ENCODE data around the gene SLC25A41. TPM values are rescaled to one million over a fixed set of nuclear protein-coding genes. Genes with fewer than 3 reads are reported as not detected.

The SLC25A41 gene
- total and polyA plus RNA-seq, 2 of the 13 experiments (the other 11 are each of a cell fraction or from before 2014, with no cell fraction given), result 0.33 to 0.95 TPM

GRCh38 chr19:6424195-6424938, 9.2 kb downstream of the SLC25A41 start, which contains the start of gene KHSRP (continued):
- TF ChIP-seq JUN (CRISPR knock-in tag; IDR thresholded peaks at IDR 0.05) (no peak), MXI1 (IDR thresholded peaks at IDR 0.05; ENCODE audit: borderline replicate concordance, low read depth, low read length) (peak; percentile 55; the same call in 1 of the 3 replicates), SRSF1 (optimal IDR thresholded peaks at IDR 0.05; ENCODE audit: low read depth, low read length) (peak; percentile 48), ZBTB14 (CRISPR knock-in tag; IDR thresholded peaks at IDR 0.05) (peak; percentile 65; the same call in 1 of the 2 replicates), ZFX (CRISPR knock-in tag; IDR thresholded peaks at IDR 0.05; ENCODE audit: low read depth) (peak; percentile 85), POLR2G (IDR thresholded peaks at IDR 0.05; ENCODE audit: low read depth, low read length) (peak; percentile 83), SIX1 (CRISPR knock-in tag; IDR thresholded peaks at IDR 0.05; ENCODE audit: borderline replicate concordance) (no peak), GATAD1 (CRISPR knock-in tag; IDR thresholded peaks at IDR 0.05) (peak; percentile 75), PHF20 (CRISPR knock-in tag; IDR thresholded peaks at IDR 0.05) (peak; percentile 32; the same call in 1 of the 2 replicates), POGZ (CRISPR knock-in tag; IDR thresholded peaks at IDR 0.05) (0 out of 2 replicates have a peak, but pooled peaks have one; percentile 8), YY1 (IDR thresholded peaks at IDR 0.05; ENCODE audit: insufficient read depth, insufficient replicate concordance, low read depth, low read length) (peak; percentile 21), SUZ12 (IDR thresholded peaks at IDR 0.05; ENCODE audit: low read depth, low read length) (peak; percentile 30; the same call in 1 of the 2 replicates), GTF2F1 (IDR thresholded peaks at IDR 0.05; ENCODE audit: low read length) (no peak), MEIS2 (CRISPR knock-in tag; IDR thresholded peaks at IDR 0.05) (no peak), ZBTB46 (CRISPR knock-in tag; IDR thresholded peaks at IDR 0.05; ENCODE audit: borderline replicate concordance) (no peak), ZNF383 (CRISPR knock-in tag; IDR thresholded peaks at IDR 0.05; ENCODE audit: borderline replicate concordance) (no peak), ZNF788 (CRISPR knock-in tag; IDR thresholded peaks at IDR 0.05; ENCODE audit: borderline replicate concordance) (0 out of 2 replicates have a peak, but pooled peaks have one; percentile 33), ZNF607 (CRISPR knock-in tag; IDR thresholded peaks at IDR 0.05; ENCODE audit: borderline replicate concordance) (no peak), HOXA3 (CRISPR knock-in tag; IDR thresholded peaks at IDR 0.05) (peak; percentile 2), ZNF430 (CRISPR knock-in tag; IDR thresholded peaks at IDR 0.05) (peak; percentile 47; the same call in 1 of the 2 replicates), DRAP1 (CRISPR knock-in tag; IDR thresholded peaks at IDR 0.05) (0 out of 2 replicates have a peak, but pooled peaks have one; percentile 15), CREBL2 (CRISPR knock-in tag; IDR thresholded peaks at IDR 0.05; ENCODE audit: borderline replicate concordance) (no peak), ZNF879 (CRISPR knock-in tag; IDR thresholded peaks at IDR 0.05) (no peak), RFXANK (CRISPR knock-in tag; IDR thresholded peaks at IDR 0.05) (no peak), SP2 (CRISPR knock-in tag; IDR thresholded peaks at IDR 0.05) (no peak), SETDB1 (CRISPR knock-in tag; IDR thresholded peaks at IDR 0.05; ENCODE audit: borderline replicate concordance) (no peak), ZNF263 (CRISPR knock-in tag; IDR thresholded peaks at IDR 0.05) (peak; percentile 97), HNRNPLL (IDR thresholded peaks at IDR 0.05; ENCODE audit: low read depth, low read length, poor library complexity, severe bottlenecking) (peak; percentile 15), ZNF724P (CRISPR knock-in tag; IDR thresholded peaks at IDR 0.05; ENCODE audit: borderline replicate concordance) (no peak)

Measured in HepG2 (cell line).